Body of pancreas (tissue), 4 donors: ENCODE results near the gene GLRA1.

Source experiments
- CTCF ChIP-seq, 7 experiments: fragments of 450-650 bp in 4 of 7; fragments of 200-600 bp in 3 of 7; sonication (generic) in 3 of 7; IDR thresholded peaks; one replicate each; pipeline ENCODE4 v1.5.1; 2016 to 2019; ENCODE audit warnings: antibody characterized with exemption in 7 of 7
- POLR2A ChIP-seq, 3 donors: fragments of 450-650 bp; IDR thresholded peaks; one replicate each; pipeline ENCODE4 v1.6.1; 2016; ENCODE audit warnings: antibody characterized with exemption in 3 of 3, mild to moderate bottlenecking in 2 of 3

GRCh38 chr5:151966046-151966445 is 41.4 kb upstream of the GLRA1 start:
- TF ChIP-seq CTCF (IDR thresholded peaks at IDR 0.05) (no peak), POLR2A (IDR thresholded peaks at IDR 0.05) (no peak)
